CD14-positive monocyte (primary cell): ENCODE measurements around the gene SPRR2G. TPM values are rescaled to one million over a fixed set of nuclear protein-coding genes. Genes with fewer than 3 reads are reported as not detected.

Experiments used
- DNase-seq, 3 donors: peaks; one replicate each; pipeline ENCODE4 v3.0.0-alpha.2; 2011 to 2022
- H2AFZ ChIP-seq: 2 replicates; pipeline ENCODE4 v1.6.0; 2012; ENCODE audit warnings: mild to moderate bottlenecking, low read depth, low read length, inconsistent platforms; ENCODE audit not compliant: insufficient read depth, poor library complexity, severe bottlenecking
- H3K27ac ChIP-seq, 2 donors: 1 replicate in 1 of 2; 2 replicates in 1 of 2; pipeline ENCODE4 v1.5.1; 2012 to 2013; ENCODE audit warnings: low read length in 2 of 2, control low read depth in 1 of 2, inconsistent platforms in 1 of 2, low read depth in 1 of 2, mild to moderate bottlenecking in 1 of 2
- H3K27me3 ChIP-seq, 2 donors: one replicate each; pipeline versions ENCODE4 v1.6.0 to v1.6.1; 2011 to 2013; ENCODE audit warnings: low read length in 2 of 2; ENCODE audit not compliant: control insufficient read depth in 2 of 2, insufficient read depth in 2 of 2
- H3K36me3 ChIP-seq, 2 donors: replicated peaks in 1 of 2; 1 replicate in 1 of 2; 2 replicates in 1 of 2; pipeline versions ENCODE4 v1.5.1 to v1.6.1; 2012 to 2013; ENCODE audit warnings: low read length in 2 of 2, control low read depth in 1 of 2, inconsistent platforms in 1 of 2, mild to moderate bottlenecking in 1 of 2; ENCODE audit not compliant: insufficient read depth in 2 of 2, control insufficient read depth in 1 of 2
- H3K4me1 ChIP-seq, 2 donors: 1 replicate in 1 of 2; 2 replicates in 1 of 2; pipeline versions ENCODE4 v1.5.1 to v1.6.1; 2012 to 2013; ENCODE audit warnings: low read length in 2 of 2, control low read depth in 1 of 2, inconsistent platforms in 1 of 2, mild to moderate bottlenecking in 1 of 2, moderate library complexity in 1 of 2; ENCODE audit not compliant: insufficient read depth in 2 of 2, control insufficient read depth in 1 of 2
- H3K4me2 ChIP-seq: replicated peaks from 2 replicates; pipeline ENCODE3; 2012; ENCODE audit warnings: low read length, moderate library complexity, mild to moderate bottlenecking; ENCODE audit not compliant: poor library complexity, severe bottlenecking; ENCODE audit errors: extremely low read depth
- H3K4me3 ChIP-seq, 3 experiments: fragments of 200-600 bp in 1 of 3; sonication (generic) in 1 of 3; replicated peaks in 1 of 3; 1 replicate in 2 of 3; 2 replicates in 1 of 3; pipeline ENCODE4 v1.5.1; 2011 to 2013; ENCODE audit warnings: low read length in 3 of 3, mild to moderate bottlenecking in 3 of 3, control low read depth in 2 of 3, low read depth in 2 of 3, inconsistent platforms in 1 of 3, moderate library complexity in 1 of 3
- H3K79me2 ChIP-seq: 2 replicates; pipeline ENCODE4 v1.6.0; 2012; ENCODE audit warnings: mild to moderate bottlenecking, control low read depth, inconsistent platforms, low read length, moderate library complexity; ENCODE audit not compliant: insufficient read depth
- H3K9ac ChIP-seq: 2 replicates; pipeline ENCODE4 v1.6.0; 2017; ENCODE audit warnings: low read length, mild to moderate bottlenecking; ENCODE audit not compliant: insufficient read depth, poor library complexity, severe bottlenecking
- H3K9me3 ChIP-seq, 2 donors: replicated peaks in 1 of 2; 1 replicate in 1 of 2; 2 replicates in 1 of 2; pipeline versions ENCODE4 v1.5.1 to v1.6.1; 2012 to 2013; ENCODE audit warnings: low read length in 2 of 2, control low read depth in 1 of 2; ENCODE audit not compliant: control insufficient read depth in 1 of 2, insufficient read depth in 1 of 2
- H4K20me1 ChIP-seq: 2 replicates; pipeline ENCODE4 v1.6.0; 2012; ENCODE audit warnings: mild to moderate bottlenecking, low read length, control low read depth, moderate library complexity; ENCODE audit not compliant: insufficient read depth
- H3K27ac Mint-ChIP-seq, 7 donors: one replicate each; pipeline ENCODE4 v1.8.0; 2020; ENCODE audit warnings: mild to moderate bottlenecking in 7 of 7, mixed read lengths in 7 of 7, moderate library complexity in 6 of 7, inconsistent platforms in 2 of 7
- H3K27me3 Mint-ChIP-seq, 3 donors: one replicate each; pipeline ENCODE4 v1.8.0; 2021 to 2022; ENCODE audit warnings: low read depth in 3 of 3, mild to moderate bottlenecking in 3 of 3, mixed read lengths in 3 of 3, moderate library complexity in 3 of 3, inconsistent platforms in 1 of 3
- H3K36me3 Mint-ChIP-seq, 2 donors: one replicate each; pipeline ENCODE4 v1.8.0; 2020; ENCODE audit warnings: mixed read lengths in 2 of 2, inconsistent platforms in 1 of 2, mild to moderate bottlenecking in 1 of 2
- H3K4me1 Mint-ChIP-seq: one replicate; pipeline ENCODE4 v1.8.0; 2020; ENCODE audit warnings: mild to moderate bottlenecking, mixed read lengths
- H3K4me3 Mint-ChIP-seq, 2 donors: one replicate each; pipeline ENCODE4 v1.8.0; 2020; ENCODE audit warnings: mild to moderate bottlenecking in 2 of 2, mixed read lengths in 2 of 2, moderate library complexity in 1 of 2
- H3K9me3 Mint-ChIP-seq, 7 donors: one replicate each; pipeline ENCODE4 v1.8.0; 2020 to 2022; ENCODE audit warnings: mixed read lengths in 7 of 7, mild to moderate bottlenecking in 6 of 7, moderate library complexity in 6 of 7, inconsistent platforms in 2 of 7
- WGBS: methylation state at CpG from one replicate; pipeline ENCODE4 v1.1.5; 2013; ENCODE audit warnings: missing lambda C conversion rate; ENCODE audit not compliant: insufficient coverage; 5-methylcytosine and 5-hydroxymethylcytosine counted together
- intact Hi-C, 2 donors: fragments of 100-400 bp; cut with micrococcal nuclease; formaldehyde crosslinking; loops; one replicate each; pipeline versions ENCODE4 v1.15.0 to v1.15.1; 2023
- polyA plus RNA-seq, 3 donors: library from polyadenylated mRNA; depleted of rRNA in 1 of 3; unstranded in 2 of 3; stranded (reverse) in 1 of 3; fragments of 300-500 nt in 2 of 3; fragments of >200 nt in 1 of 3; fragmentation: Illumina TruSeq in 2 of 3; gene quantifications; 1 replicate in 2 of 3; 2 replicates in 1 of 3; pipeline ENCODE4 v1.2.3, GENCODE V29; 2012 to 2021
- small RNA-seq: library from RNA; depleted of rRNA; stranded (forward); fragments of <200 nt; gene quantifications from one replicate; pipeline ENCODE3, GENCODE V24; 2012; ENCODE audit warnings: low read depth; ENCODE audit not compliant: insufficient read length
- TF ChIP-seq, protein P1 (sequence below): fragments of 200-600 bp; IDR thresholded peaks from one replicate; pipeline ENCODE4 v1.8.0; 2022; ENCODE audit warnings: antibody characterized with exemption, mild to moderate bottlenecking

The SPRR2G gene
- polyA plus RNA-seq, 3 donors = not detected

DNA sequence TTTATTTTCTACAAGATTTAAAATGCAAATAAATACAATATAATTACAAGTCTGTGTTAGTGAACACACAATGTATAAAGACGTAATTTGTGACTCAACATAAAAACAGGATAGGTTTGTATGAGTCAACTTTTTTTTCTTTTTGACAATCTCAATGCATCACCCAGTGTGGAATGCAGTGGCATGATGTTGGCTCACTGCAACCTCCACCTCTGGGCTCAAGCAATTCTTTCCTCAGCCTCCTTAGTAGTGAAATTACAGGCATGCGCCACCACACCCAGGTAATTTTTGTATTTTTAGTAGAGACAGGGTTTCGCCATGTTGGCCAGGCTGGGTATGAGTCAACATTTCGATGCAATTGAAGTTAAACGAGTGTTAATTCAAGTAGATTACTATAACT lies 50.4 kb downstream of the SPRR2G start:
- no peak for DNase-seq
- H3K9me3 Mint-ChIP-seq = peaks cover 0 to 2% (median 0%) of the 10 kb centered on the region in 7 donors
- H3K4me3 Mint-ChIP-seq = no peak overlapping the region
- no peaks in the 10 kb centered on the region for H3K4me1 ChIP-seq
- no CpG with 5 or more reads among the region's 5 CpGs for WGBS
- H3K4me2 ChIP-seq = no peak overlapping the region
- intact Hi-C loops = no loop called here
- no peak overlapping the region for H2AFZ ChIP-seq
- TF ChIP-seq, protein P1, sequence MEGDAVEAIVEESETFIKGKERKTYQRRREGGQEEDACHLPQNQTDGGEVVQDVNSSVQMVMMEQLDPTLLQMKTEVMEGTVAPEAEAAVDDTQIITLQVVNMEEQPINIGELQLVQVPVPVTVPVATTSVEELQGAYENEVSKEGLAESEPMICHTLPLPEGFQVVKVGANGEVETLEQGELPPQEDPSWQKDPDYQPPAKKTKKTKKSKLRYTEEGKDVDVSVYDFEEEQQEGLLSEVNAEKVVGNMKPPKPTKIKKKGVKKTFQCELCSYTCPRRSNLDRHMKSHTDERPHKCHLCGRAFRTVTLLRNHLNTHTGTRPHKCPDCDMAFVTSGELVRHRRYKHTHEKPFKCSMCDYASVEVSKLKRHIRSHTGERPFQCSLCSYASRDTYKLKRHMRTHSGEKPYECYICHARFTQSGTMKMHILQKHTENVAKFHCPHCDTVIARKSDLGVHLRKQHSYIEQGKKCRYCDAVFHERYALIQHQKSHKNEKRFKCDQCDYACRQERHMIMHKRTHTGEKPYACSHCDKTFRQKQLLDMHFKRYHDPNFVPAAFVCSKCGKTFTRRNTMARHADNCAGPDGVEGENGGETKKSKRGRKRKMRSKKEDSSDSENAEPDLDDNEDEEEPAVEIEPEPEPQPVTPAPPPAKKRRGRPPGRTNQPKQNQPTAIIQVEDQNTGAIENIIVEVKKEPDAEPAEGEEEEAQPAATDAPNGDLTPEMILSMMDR = no peak
- no peak overlapping the region for H3K27ac ChIP-seq
- no peaks in the 10 kb centered on the region for H3K4me1 Mint-ChIP-seq
- no peaks in the 10 kb centered on the region for H3K36me3 ChIP-seq
- H3K9ac ChIP-seq = no peak overlapping the region
- H3K27me3 ChIP-seq = no peaks in the 10 kb centered on the region
- H3K9me3 ChIP-seq = no peaks in the 10 kb centered on the region
- H3K36me3 Mint-ChIP-seq = no peaks in the 10 kb centered on the region
- H4K20me1 ChIP-seq = no peaks in the 10 kb centered on the region
- no peak overlapping the region for H3K4me3 ChIP-seq
- H3K79me2 ChIP-seq = no peaks in the 10 kb centered on the region
- H3K27ac Mint-ChIP-seq = no peak overlapping the region
- peaks cover 0 to 6% (median 2%) of the 10 kb centered on the region in 3 donors for H3K27me3 Mint-ChIP-seq

Small RNA genes within 50 kb of the gene (small RNA-seq; reads per million reads assigned to genes)
- gene SPRR2C = not detected

Other genes with a start within 250 kb of the SPRR2G start
- not detected for gene IVL, start 242.3 kb downstream of the SPRR2G start, polyA plus RNA-seq
- not detected for gene SPRR5, start 203.7 kb downstream of the SPRR2G start, polyA plus RNA-seq
- not detected for gene SPRR4, start 180.2 kb downstream of the SPRR2G start, polyA plus RNA-seq
- gene SPRR1A, start 166.8 kb downstream of the SPRR2G start, polyA plus RNA-seq = not detected
- gene SPRR3, start 149.1 kb downstream of the SPRR2G start, polyA plus RNA-seq = not detected
- not detected for gene SPRR1B, start 119.7 kb downstream of the SPRR2G start, polyA plus RNA-seq
- gene SPRR2D, start 109.8 kb downstream of the SPRR2G start, polyA plus RNA-seq = not detected
- not detected for gene SPRR2A, start 93.4 kb downstream of the SPRR2G start, polyA plus RNA-seq
- gene SPRR2B, start 79.3 kb downstream of the SPRR2G start, polyA plus RNA-seq = not detected
- not detected for gene SPRR2E, start 56.4 kb downstream of the SPRR2G start, polyA plus RNA-seq
- not detected for gene SPRR2F, start 37.4 kb downstream of the SPRR2G start, polyA plus RNA-seq
- not detected for gene LELP1, start 52.5 kb upstream of the SPRR2G start, polyA plus RNA-seq
- gene PRR9, start 66.7 kb upstream of the SPRR2G start, polyA plus RNA-seq = not detected
- not detected for gene LORICRIN, start 108.8 kb upstream of the SPRR2G start, polyA plus RNA-seq
- gene PGLYRP3, start 162.1 kb upstream of the SPRR2G start, polyA plus RNA-seq = not detected
- gene PGLYRP4, start 198.0 kb upstream of the SPRR2G start, polyA plus RNA-seq = not detected
- over 10,000 TPM; 20,498 to 43,602 (median 40,800) TPM for gene S100A9, start 207.0 kb upstream of the SPRR2G start, polyA plus RNA-seq
- 1,000 to 10,000 TPM; 1,275 to 2,834 (median 2,543) TPM for gene S100A12, start 224.7 kb upstream of the SPRR2G start, polyA plus RNA-seq
- gene S100A8, start 240.2 kb upstream of the SPRR2G start, polyA plus RNA-seq = over 10,000 TPM in 2 of 3 donors, 1,000 to 10,000 TPM in 1; 4,193 to 30,135 (median 27,689) TPM